Activated T-helper 1 cell treated with anti-CD3 and anti-CD28 coated beads, Interleukin-12 subunit alpha, Interleukin-12 subunit beta, Interleukin-2, Interleukin-4 antibody, amounts not matched to agents 30 ng/mL and 10 ng/mL and 1 ng/mL, durations not matched to agents 14 hours and 24 hours and 36 hours (primary cell): ENCODE results near the gene MAP3K7CL. TPM values are rescaled to one million over a fixed set of nuclear protein-coding genes. Genes with fewer than 3 reads are reported as not detected.
"Not testable (repeated sequence)": the region's sequence is repeated elsewhere in the genome, so short reads cannot be mapped to it uniquely, and the experiment has no call there.

Experiments used
- DNase-seq: peaks from one replicate; pipeline ENCODE4 v3.0.0; 2021; ENCODE audit warnings: low spot score
- H3K27ac Mint-ChIP-seq: one replicate; pipeline ENCODE4 v1.8.0; 2021; ENCODE audit warnings: mild to moderate bottlenecking, mixed read lengths
- H3K27me3 Mint-ChIP-seq: one replicate; pipeline ENCODE4 v1.8.0; 2022; ENCODE audit warnings: mild to moderate bottlenecking, moderate library complexity, mixed read lengths; ENCODE audit not compliant: insufficient read depth
- H3K36me3 Mint-ChIP-seq: one replicate; pipeline ENCODE4 v1.8.0; 2021; ENCODE audit warnings: low read depth, mixed read lengths
- H3K4me1 Mint-ChIP-seq: one replicate; pipeline ENCODE4 v1.8.0; 2021; ENCODE audit warnings: low read depth, mixed read lengths
- H3K4me3 Mint-ChIP-seq: one replicate; pipeline ENCODE4 v1.8.0; 2021; ENCODE audit warnings: mild to moderate bottlenecking, moderate library complexity, mixed read lengths
- H3K9me3 Mint-ChIP-seq: one replicate; pipeline ENCODE4 v1.8.0; 2021; ENCODE audit warnings: mixed read lengths
- intact Hi-C: fragments of 100-400 bp; cut with micrococcal nuclease; formaldehyde crosslinking; loops from one replicate; pipeline ENCODE4 v1.15.1; 2024
- total RNA-seq: library from RNA; stranded (reverse); gene quantifications from 2 replicates; pipeline ENCODE4 v1.2.3, GENCODE V29; 2022

Gene MAP3K7CL
- total RNA-seq, 1 donor from 2014 or later, result 3.8 TPM

- no peak overlapping the region for H3K27ac Mint-ChIP-seq
- no peak for DNase-seq
- no peak overlapping the region for H3K4me3 Mint-ChIP-seq
- intact Hi-C loops, result loop anchor here (5.0 kb wide), 2 partner anchors 52 to 53 kb away; no protein-coding TSS in a partner anchor
- peaks cover 24% of the 10 kb centered on the region for H3K4me1 Mint-ChIP-seq
- H3K36me3 Mint-ChIP-seq, result no peaks in the 10 kb centered on the region
- H3K27me3 Mint-ChIP-seq, result no peaks in the 10 kb centered on the region
- no peaks in the 10 kb centered on the region for H3K9me3 Mint-ChIP-seq
Observed at GRCh38 chr21:29145354-29145782, 14.9 kb downstream of the MAP3K7CL start.

DNA sequence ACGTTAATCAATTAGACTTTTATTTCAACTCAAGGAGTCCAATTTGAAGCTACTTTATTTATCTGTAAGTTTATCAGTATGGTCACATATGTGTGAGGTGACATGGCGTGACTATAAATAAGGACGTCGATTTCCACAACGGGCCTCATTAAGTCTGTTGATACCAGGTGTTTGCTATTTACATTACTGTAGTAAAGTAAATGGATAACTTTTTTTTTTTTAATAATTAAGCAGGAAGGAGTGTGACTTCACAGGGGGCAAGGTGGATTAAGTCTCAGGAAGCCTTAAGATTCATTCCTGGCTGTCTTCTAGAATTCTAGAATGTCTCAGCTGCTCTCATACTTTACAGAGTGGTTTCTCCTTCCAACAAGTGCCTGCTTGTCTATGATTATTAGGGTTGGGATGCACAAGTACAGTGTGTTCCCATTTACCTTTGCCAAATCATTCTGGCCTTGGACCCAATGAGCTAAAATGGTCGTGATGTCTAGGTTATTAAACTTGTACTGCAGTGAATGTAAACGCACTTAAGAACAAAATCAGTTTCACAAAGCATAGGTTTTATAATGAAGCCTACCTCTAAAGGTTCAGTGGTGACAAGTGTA is 15.5 kb downstream of the MAP3K7CL start:
- Mint-ChIP-seq H3K27me3 (no peaks in the 10 kb centered on the region), H3K4me3 (no peak overlapping the region), H3K36me3 (no peaks in the 10 kb centered on the region), H3K9me3 (no peaks in the 10 kb centered on the region), H3K4me1 (peaks cover 24% of the 10 kb centered on the region), H3K27ac (no peak overlapping the region)
- intact Hi-C loops, result loop anchor here (5.0 kb wide), 2 partner anchors 51 to 54 kb away; no protein-coding TSS in a partner anchor
- no peak for DNase-seq

DNA sequence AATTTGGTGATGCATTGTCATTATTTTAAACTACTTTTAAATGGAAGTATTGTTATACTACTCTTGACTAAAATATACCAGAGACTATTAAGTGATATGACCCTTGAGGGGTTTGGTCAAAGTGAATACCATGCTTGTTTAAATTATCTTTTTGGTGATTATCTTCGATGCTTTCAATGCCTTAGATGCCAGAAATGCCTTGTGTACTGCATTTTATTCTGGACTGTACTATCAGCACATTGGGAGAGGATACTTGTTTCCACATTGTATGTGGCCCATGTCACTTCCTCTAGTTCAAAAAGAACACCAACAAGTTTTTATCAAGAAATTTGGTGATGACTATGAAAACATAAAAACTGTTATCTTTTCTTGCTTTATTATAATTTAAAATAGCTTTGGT is 16.3 kb downstream of the MAP3K7CL start:
- no peak for DNase-seq
- no peaks in the 10 kb centered on the region for H3K36me3 Mint-ChIP-seq
- no peaks in the 10 kb centered on the region for H3K9me3 Mint-ChIP-seq
- intact Hi-C loops, result loop anchor here (5.0 kb wide), 2 partner anchors 51 to 54 kb away; no protein-coding TSS in a partner anchor
- peaks cover 24% of the 10 kb centered on the region for H3K4me1 Mint-ChIP-seq
- H3K27ac Mint-ChIP-seq, result no peak overlapping the region
- H3K4me3 Mint-ChIP-seq, result no peak overlapping the region
- peaks cover 5% of the 10 kb centered on the region for H3K27me3 Mint-ChIP-seq

DNA sequence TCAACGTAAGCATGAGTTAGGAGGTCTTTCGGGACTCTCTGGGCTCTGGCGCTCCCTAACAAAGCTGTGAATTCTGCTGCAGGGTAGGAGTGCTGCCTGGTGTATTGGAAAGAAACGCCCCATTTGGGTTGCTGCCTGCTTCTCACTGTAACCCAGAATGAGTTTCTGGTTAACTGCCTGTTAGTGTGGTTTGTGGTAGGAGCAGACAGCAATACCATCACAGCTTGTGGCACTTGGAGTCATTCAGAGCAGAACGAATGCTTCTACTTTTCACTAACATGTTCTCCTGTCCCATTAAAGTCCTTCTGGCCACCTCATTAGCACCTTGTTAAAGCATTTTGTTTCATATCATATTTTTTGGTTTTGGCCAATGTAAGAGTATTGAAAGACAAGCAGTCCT is 18.1 kb downstream of the MAP3K7CL start:
- Mint-ChIP-seq H3K4me3 (no peak overlapping the region), H3K9me3 (no peaks in the 10 kb centered on the region), H3K27ac (no peak overlapping the region), H3K36me3 (no peaks in the 10 kb centered on the region), H3K4me1 (peaks cover 24% of the 10 kb centered on the region), H3K27me3 (peaks cover 12% of the 10 kb centered on the region)
- DNase-seq, result peak; percentile 3
- intact Hi-C loops, result loop anchor here (1.0 to 5.0 kb wide), 4 partner anchors 49 to 152 kb away; no protein-coding TSS in a partner anchor

DNA sequence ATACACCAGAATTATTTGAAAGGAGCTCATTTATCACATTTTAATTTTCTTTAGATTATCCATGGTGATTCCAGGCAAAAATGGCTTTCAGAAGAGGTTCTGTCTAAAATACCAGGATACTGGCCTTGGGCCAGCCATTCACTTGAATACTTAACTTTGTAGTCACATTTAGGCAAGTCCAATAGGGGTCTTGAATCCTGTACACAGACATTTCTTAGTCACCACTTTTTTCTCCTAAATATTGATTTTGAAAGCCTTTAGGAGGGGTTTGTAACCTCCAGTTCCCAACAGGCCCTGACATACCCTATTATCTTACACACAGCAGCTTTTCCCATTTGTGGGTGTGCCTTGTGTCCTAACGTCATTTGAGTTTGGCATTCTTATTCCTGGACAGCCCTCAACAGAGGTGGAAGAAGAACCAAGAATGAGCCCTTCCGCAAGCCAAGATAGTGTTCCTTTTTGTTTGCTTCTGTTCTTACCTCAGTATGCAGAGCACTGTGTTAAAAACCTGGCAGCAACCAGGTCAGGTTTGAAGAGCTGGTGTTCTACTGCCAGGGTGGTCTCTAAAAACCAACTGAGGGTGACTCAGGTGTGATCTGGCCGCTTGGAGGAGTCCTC is 19.5 kb downstream of the MAP3K7CL start:
- Mint-ChIP-seq H3K4me1 (peaks cover 24% of the 10 kb centered on the region), H3K27ac (no peak overlapping the region), H3K4me3 (no peak overlapping the region), H3K27me3 (peaks cover 14% of the 10 kb centered on the region), H3K9me3 (no peaks in the 10 kb centered on the region), H3K36me3 (no peaks in the 10 kb centered on the region)
- no peak for DNase-seq
- intact Hi-C loops, result loop anchor here (5.0 kb wide), 2 partner anchors 47 to 58 kb away; no protein-coding TSS in a partner anchor

GRCh38 chr21:29151931-29152330 is 21.5 kb downstream of the MAP3K7CL start:
- DNase-seq, result no peak
- Mint-ChIP-seq H3K36me3 (no peaks in the 10 kb centered on the region), H3K27ac (no peak overlapping the region), H3K4me1 (peaks cover 16% of the 10 kb centered on the region), H3K9me3 (no peaks in the 10 kb centered on the region), H3K4me3 (no peak overlapping the region), H3K27me3 (peaks cover 14% of the 10 kb centered on the region)
- intact Hi-C loops, result no loop called here

DNA sequence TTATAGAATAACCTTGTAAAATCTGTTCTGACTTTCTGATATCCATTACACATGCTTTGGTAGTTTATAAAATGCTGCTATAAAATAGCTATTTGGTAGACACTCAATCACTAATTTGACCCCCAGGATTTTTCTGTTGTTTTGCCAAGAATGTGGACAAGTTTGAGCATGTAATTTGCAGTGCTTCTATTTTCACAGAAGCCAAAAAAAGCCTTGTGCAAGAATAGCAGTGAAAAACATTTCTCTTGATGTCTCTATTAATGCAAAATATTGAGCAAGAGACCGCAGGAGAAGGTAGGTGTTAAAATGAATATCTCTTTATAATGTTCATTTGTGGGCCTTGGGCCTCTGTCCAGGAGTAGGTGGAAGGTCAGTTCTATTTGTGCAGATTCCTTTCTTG is 22.5 kb downstream of the MAP3K7CL start:
- intact Hi-C loops, result no loop called here
- DNase-seq, result no peak
- Mint-ChIP-seq H3K4me1 (peaks cover 15% of the 10 kb centered on the region), H3K27me3 (peaks cover 14% of the 10 kb centered on the region), H3K4me3 (no peak overlapping the region), H3K27ac (no peak overlapping the region), H3K9me3 (no peaks in the 10 kb centered on the region), H3K36me3 (no peaks in the 10 kb centered on the region)

GRCh38 chr21:29154270-29154669 is 23.8 kb downstream of the MAP3K7CL start:
- DNase-seq, result no peak
- Mint-ChIP-seq H3K4me3 (no peak overlapping the region), H3K27ac (no peak overlapping the region), H3K36me3 (no peaks in the 10 kb centered on the region), H3K27me3 (peaks cover 14% of the 10 kb centered on the region), H3K4me1 (peaks cover 1% of the 10 kb centered on the region), H3K9me3 (no peaks in the 10 kb centered on the region)
- intact Hi-C loops, result no loop called here

DNA sequence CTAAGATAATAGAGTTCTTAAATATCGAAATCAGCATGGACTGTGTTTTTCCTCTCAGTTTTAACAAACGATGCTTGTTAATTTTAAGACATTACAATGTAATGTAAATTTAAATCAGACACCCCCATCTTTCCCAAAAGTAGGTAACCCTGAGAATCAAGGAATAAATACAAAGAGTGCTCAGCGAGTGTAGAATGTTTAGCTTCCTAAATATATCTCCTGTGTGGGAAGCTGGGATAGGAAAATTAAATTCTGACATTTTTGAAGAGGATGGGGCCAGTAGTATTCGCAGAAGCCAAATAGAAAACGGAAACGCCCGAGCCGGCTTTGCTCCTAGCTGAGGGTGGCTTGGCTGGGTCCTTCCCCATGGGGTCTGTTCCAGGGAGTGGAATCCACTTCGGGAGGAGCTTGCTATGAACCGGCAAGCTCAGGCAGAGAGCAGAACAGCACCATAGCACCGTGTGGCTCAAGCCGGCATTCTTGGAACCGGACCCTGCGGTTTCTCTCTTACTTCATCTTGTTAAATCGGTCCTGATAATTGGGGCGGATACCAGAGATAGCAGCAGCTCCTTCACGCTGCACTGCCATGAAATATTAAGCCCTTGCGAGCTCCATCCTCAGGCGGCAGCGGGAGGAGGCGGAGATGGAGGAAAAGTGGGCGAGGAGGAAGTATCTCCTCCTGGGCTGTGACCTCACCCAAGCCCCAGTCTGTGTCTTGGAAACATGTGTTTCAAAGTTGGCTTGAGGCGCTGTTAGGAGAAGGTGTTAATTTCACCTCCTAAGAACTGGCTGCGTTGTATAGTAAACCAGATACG is 24.9 kb downstream of the MAP3K7CL start:
- no peak overlapping the region for H3K4me3 Mint-ChIP-seq
- H3K4me1 Mint-ChIP-seq, result no peaks in the 10 kb centered on the region
- no peak for DNase-seq
- peaks cover 14% of the 10 kb centered on the region for H3K27me3 Mint-ChIP-seq
- no peaks in the 10 kb centered on the region for H3K36me3 Mint-ChIP-seq
- H3K27ac Mint-ChIP-seq, result no peak overlapping the region
- intact Hi-C loops, result no loop called here
- no peaks in the 10 kb centered on the region for H3K9me3 Mint-ChIP-seq

GRCh38 chr21:29155933-29156260 is 25.5 kb downstream of the MAP3K7CL start:
- intact Hi-C loops, result no loop called here
- Mint-ChIP-seq H3K4me3 (no peak overlapping the region), H3K9me3 (no peaks in the 10 kb centered on the region), H3K36me3 (no peaks in the 10 kb centered on the region), H3K27ac (no peak overlapping the region), H3K4me1 (no peaks in the 10 kb centered on the region), H3K27me3 (peaks cover 14% of the 10 kb centered on the region)
- DNase-seq, result no peak

DNA sequence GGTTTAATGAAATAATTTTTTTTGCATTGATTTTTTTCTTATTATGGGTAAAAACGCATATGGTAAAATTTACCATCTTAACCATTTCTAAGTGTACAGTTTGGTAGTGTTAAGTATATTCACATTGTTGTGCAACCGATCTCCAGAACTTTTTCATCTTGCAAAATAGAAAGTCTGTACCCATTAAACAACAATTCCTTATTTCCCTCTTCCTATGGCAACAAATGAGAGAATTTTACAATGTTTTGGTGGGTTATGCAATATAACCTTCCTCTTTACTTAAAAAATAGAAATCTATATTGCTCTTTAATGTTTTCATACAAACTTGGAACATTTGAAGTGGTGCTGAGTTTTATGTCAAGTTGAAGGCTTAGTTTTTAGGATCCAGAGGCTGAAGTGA is 26.6 kb downstream of the MAP3K7CL start:
- DNase-seq, result no peak
- H3K9me3 Mint-ChIP-seq, result no peaks in the 10 kb centered on the region
- H3K27ac Mint-ChIP-seq, result no peak overlapping the region
- peaks cover 2% of the 10 kb centered on the region for H3K36me3 Mint-ChIP-seq
- intact Hi-C loops, result no loop called here
- no peaks in the 10 kb centered on the region for H3K4me1 Mint-ChIP-seq
- no peak overlapping the region for H3K4me3 Mint-ChIP-seq
- H3K27me3 Mint-ChIP-seq, result peaks cover 5% of the 10 kb centered on the region

DNA sequence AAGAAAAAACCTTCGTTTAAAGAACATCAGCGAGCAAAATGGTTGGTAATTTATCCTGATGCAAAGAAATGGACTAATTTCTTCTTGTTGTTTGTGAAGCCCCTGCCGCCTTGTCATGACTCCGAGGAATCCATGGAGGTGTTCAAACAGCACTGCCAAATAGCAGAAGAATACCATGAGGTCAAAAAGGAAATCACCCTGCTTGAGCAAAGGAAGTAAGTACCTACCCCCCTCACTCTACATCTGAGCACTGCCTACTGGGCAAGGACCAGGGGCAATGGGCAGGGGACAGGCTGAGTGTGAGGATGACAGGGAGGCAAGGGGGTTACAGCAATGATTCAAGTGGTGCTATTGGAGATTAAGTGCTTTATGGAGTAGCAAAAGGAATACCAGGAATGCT is 29.4 kb downstream of the MAP3K7CL start:
- Mint-ChIP-seq H3K4me3 (no peak overlapping the region), H3K27me3 (peaks cover 3% of the 10 kb centered on the region), H3K9me3 (no peaks in the 10 kb centered on the region), H3K27ac (no peak overlapping the region), H3K36me3 (peaks cover 4% of the 10 kb centered on the region), H3K4me1 (no peaks in the 10 kb centered on the region)
- DNase-seq, result no peak
- intact Hi-C loops, result no loop called here

DNA sequence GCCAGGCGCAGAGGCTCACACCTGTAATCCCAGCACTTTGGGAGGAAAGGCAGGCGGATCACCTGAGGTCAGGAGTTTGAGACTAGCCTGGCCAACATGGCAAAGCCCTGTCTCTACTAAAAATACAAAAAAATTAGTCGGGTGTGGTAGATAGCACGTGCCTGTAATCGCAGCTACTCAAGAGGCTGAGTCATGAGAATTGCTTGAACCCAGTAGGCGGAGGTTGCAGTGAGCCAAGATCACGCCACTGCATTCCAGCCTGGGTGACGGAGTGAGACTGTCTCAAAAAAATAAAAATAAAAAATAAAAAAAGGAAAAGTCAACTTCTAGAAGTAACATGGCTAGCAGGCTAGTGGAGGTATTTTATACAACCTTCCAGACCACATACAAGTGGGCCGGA is 32.4 kb downstream of the MAP3K7CL start:
- H3K27ac Mint-ChIP-seq, H3K9me3 Mint-ChIP-seq, DNase-seq, H3K4me1 Mint-ChIP-seq, intact Hi-C loops, H3K27me3 Mint-ChIP-seq, H3K4me3 Mint-ChIP-seq, H3K36me3 Mint-ChIP-seq: not testable (repeated sequence)
